PC-9 (cell line): ENCODE results near the gene STK10. TPM values are rescaled to one million over a fixed set of nuclear protein-coding genes. Genes with fewer than 3 reads are reported as not detected.

ENCODE experiments used
- BruUV-seq: library from RNA; stranded (reverse); fragments of 400-500 nt; replicated peaks from 2 replicates; lab custom pipeline; 2021; lab: Mats Ljungman, UMichigan
- CTCF ChIA-PET: fragments of 300-600 bp; sonication (Branson Sonifier 250); formaldehyde crosslinking; loops from one replicate; lab custom pipeline; 2022; ENCODE audit warnings: antibody characterized with exemption; lab: Charles Lee
- POLR2A ChIA-PET: fragments of 300-600 bp; sonication (Branson Sonifier 250); formaldehyde crosslinking; loops from one replicate; lab custom pipeline; 2022; ENCODE audit warnings: antibody characterized with exemption; ENCODE audit not compliant: unreplicated experiment; lab: Charles Lee
- DNase-seq, 2 experiments: peaks; one replicate each; pipeline versions ENCODE4 v3.0.0 to v3.0.0-alpha.2; 2015 to 2022; ENCODE audit warnings: mixed read lengths in 1 of 2
- H2AFZ ChIP-seq: fragments of 200-600 bp; sonication (generic); 2 replicates; pipeline ENCODE4 v1.8.1; 2017; ENCODE audit warnings: antibody characterized with exemption
- H3F3A ChIP-seq: fragments of 200-600 bp; sonication (generic); 2 replicates; pipeline ENCODE4 v1.8.1; 2017; ENCODE audit warnings: antibody characterized with exemption, mild to moderate bottlenecking, low read depth; ENCODE audit not compliant: insufficient read depth
- H3K27ac ChIP-seq: fragments of 200-600 bp; sonication (generic); 2 replicates; pipeline ENCODE4 v1.6.1; 2016; ENCODE audit warnings: mixed run types
- H3K27me3 ChIP-seq: fragments of 200-600 bp; sonication (generic); 2 replicates; pipeline ENCODE4 v1.6.1; 2016; ENCODE audit warnings: low read depth, mixed run types; ENCODE audit not compliant: insufficient read depth
- H3K36me3 ChIP-seq: fragments of 200-600 bp; sonication (generic); 2 replicates; pipeline ENCODE4 v1.6.1; 2016; ENCODE audit warnings: low read depth, mixed run types
- H3K4me1 ChIP-seq: fragments of 200-600 bp; sonication (generic); replicated peaks from 2 replicates; pipeline ENCODE4 v1.6.1; 2016; ENCODE audit warnings: mixed run types; ENCODE audit not compliant: insufficient read depth
- H3K4me2 ChIP-seq: fragments of 200-600 bp; sonication (generic); 2 replicates; pipeline ENCODE4 v1.6.1; 2017; ENCODE audit warnings: mixed run types
- H3K4me3 ChIP-seq: fragments of 200-600 bp; sonication (generic); 2 replicates; pipeline ENCODE4 v1.6.1; 2016; ENCODE audit warnings: mixed run types
- H3K79me2 ChIP-seq: fragments of 200-600 bp; sonication (generic); 2 replicates; pipeline ENCODE4 v1.6.1; 2017; ENCODE audit warnings: low read depth, mixed run types
- H3K9me2 ChIP-seq: fragments of 200-600 bp; sonication (generic); 2 replicates; pipeline ENCODE4 v1.8.1; 2017; ENCODE audit warnings: mild to moderate bottlenecking; ENCODE audit not compliant: insufficient read depth
- H3K9me3 ChIP-seq: fragments of 200-600 bp; sonication (generic); 2 replicates; pipeline ENCODE4 v1.8.1; 2016; ENCODE audit warnings: low read depth; ENCODE audit not compliant: insufficient read depth
- H4K20me1 ChIP-seq: fragments of 200-600 bp; sonication (generic); 2 replicates; pipeline ENCODE4 v1.8.1; 2017; ENCODE audit not compliant: insufficient read depth
- EZH2 ChIP-seq: fragments of 200-600 bp; sonication (generic); IDR thresholded peaks from 2 replicates; pipeline ENCODE4 v1.8.0; 2017; ENCODE audit warnings: antibody characterized with exemption, low read depth
- intact Hi-C: fragments of 100-400 bp; cut with micrococcal nuclease; formaldehyde crosslinking; loops from one replicate; pipeline ENCODE4 v1.10.0; 2022; ENCODE audit not compliant: unreplicated experiment
- total RNA-seq: library from RNA; stranded (reverse); gene quantifications from 2 replicates; pipeline ENCODE4 v1.2.3, GENCODE V29; 2021
- TF ChIP-seq, protein P1 (sequence below): fragments of 200-600 bp; sonication (generic); conservative IDR thresholded peaks from 2 replicates; pipeline ENCODE4 v1.6.1; 2017; ENCODE audit warnings: mixed run types, antibody characterized with exemption, mild to moderate bottlenecking, moderate library complexity

The STK10 gene
- total RNA-seq, 1 experiment from 2014 or later: 31.5 TPM

DNA sequence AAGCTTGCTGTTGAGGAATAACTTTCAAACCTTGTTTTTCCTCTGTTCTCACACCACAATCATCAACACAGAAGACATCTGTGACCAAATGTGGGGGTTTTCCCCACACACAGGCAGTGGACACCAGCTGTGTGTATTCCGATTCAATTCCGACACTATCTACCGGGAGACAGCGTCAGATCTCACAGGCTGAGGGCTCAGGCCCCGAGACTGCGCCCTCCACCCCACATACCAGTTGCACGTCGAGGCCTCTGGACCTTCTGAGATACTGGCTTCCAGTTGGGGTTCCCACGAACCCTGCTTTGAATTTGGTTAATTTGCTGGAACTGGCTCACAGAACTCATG lies 41.3 kb downstream of the STK10 start:
- no peak overlapping the region for H2AFZ ChIP-seq
- H3K27ac ChIP-seq: no peak overlapping the region
- no peaks in the 10 kb centered on the region for H3K4me1 ChIP-seq
- H3K79me2 ChIP-seq: no peaks in the 10 kb centered on the region
- no peaks in the 10 kb centered on the region for H3K36me3 ChIP-seq
- no peaks in the 10 kb centered on the region for H3K27me3 ChIP-seq
- H3F3A ChIP-seq: no peaks in the 10 kb centered on the region
- H3K4me2 ChIP-seq: no peak overlapping the region
- BruUV-seq: no TSS peak
- H3K9me2 ChIP-seq: no peaks in the 10 kb centered on the region
- H3K9me3 ChIP-seq: no peaks in the 10 kb centered on the region
- H3K4me3 ChIP-seq: no peak overlapping the region
- TF ChIP-seq EZH2: no peak
- TF ChIP-seq, protein P1, sequence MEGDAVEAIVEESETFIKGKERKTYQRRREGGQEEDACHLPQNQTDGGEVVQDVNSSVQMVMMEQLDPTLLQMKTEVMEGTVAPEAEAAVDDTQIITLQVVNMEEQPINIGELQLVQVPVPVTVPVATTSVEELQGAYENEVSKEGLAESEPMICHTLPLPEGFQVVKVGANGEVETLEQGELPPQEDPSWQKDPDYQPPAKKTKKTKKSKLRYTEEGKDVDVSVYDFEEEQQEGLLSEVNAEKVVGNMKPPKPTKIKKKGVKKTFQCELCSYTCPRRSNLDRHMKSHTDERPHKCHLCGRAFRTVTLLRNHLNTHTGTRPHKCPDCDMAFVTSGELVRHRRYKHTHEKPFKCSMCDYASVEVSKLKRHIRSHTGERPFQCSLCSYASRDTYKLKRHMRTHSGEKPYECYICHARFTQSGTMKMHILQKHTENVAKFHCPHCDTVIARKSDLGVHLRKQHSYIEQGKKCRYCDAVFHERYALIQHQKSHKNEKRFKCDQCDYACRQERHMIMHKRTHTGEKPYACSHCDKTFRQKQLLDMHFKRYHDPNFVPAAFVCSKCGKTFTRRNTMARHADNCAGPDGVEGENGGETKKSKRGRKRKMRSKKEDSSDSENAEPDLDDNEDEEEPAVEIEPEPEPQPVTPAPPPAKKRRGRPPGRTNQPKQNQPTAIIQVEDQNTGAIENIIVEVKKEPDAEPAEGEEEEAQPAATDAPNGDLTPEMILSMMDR: no peak
- CTCF ChIA-PET: no interaction called here
- no peaks in the 10 kb centered on the region; the same call in none of the 2 replicates for H4K20me1 ChIP-seq
- POLR2A ChIA-PET: no interaction called here
- no peak for DNase-seq
- intact Hi-C loops: no loop called here

DNA sequence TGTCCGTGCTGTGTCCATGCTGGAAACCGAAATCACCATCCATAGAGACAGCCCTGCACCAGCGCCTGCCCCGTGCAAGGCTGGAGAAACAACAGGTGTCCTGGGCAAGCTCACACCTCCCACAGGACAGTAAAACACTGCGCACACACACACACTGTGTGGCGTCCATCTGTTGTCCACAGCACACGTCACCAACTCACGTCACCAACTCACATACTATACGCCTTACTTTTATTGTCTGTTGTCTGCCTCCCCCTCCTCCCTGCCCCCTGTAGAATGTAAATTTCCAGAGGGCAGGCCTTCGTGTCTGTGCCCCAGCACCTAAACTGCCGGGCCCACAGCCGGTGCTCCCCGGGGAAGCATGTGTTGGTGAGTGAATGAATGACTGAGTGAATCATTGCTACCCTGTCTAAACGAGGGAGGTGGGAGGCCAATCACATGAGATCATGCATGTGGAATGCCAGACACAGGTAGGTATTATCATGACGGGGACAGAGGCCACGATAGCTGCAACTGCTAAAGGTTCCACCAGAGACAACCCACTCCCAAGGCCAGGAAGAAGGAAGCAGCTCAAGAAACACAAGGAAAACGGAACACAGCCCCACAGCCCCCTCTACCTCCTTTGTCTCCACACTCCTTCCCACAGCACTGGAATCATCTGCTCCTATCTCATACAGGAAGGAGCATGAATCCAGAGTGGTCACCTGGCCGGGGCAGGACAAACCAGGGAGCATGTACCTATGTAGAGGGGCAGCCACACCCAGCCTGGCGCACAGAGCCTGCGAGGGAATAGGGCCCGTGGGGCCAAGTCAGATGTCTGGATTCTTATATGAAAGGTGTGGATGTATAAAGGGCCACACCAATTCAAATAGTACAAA lies 41.9 kb downstream of the STK10 start:
- Histone ChIP-seq H3K79me2 (no peaks in the 10 kb centered on the region), H3K4me3 (no peak overlapping the region), H3K4me2 (no peak overlapping the region), H3K9me2 (no peaks in the 10 kb centered on the region), H3K27ac (no peak overlapping the region), H3K9me3 (no peaks in the 10 kb centered on the region), H3F3A (no peaks in the 10 kb centered on the region), H3K27me3 (no peaks in the 10 kb centered on the region), H3K4me1 (no peaks in the 10 kb centered on the region), H2AFZ (no peak overlapping the region), H4K20me1 (no peaks in the 10 kb centered on the region; the same call in none of the 2 replicates), H3K36me3 (no peaks in the 10 kb centered on the region)
- BruUV-seq: no TSS peak
- intact Hi-C loops: no loop called here
- CTCF ChIA-PET: no interaction called here
- POLR2A ChIA-PET: no interaction called here
- no peak for DNase-seq
- no peak for TF ChIP-seq EZH2
- TF ChIP-seq, protein P1: no peak

DNA sequence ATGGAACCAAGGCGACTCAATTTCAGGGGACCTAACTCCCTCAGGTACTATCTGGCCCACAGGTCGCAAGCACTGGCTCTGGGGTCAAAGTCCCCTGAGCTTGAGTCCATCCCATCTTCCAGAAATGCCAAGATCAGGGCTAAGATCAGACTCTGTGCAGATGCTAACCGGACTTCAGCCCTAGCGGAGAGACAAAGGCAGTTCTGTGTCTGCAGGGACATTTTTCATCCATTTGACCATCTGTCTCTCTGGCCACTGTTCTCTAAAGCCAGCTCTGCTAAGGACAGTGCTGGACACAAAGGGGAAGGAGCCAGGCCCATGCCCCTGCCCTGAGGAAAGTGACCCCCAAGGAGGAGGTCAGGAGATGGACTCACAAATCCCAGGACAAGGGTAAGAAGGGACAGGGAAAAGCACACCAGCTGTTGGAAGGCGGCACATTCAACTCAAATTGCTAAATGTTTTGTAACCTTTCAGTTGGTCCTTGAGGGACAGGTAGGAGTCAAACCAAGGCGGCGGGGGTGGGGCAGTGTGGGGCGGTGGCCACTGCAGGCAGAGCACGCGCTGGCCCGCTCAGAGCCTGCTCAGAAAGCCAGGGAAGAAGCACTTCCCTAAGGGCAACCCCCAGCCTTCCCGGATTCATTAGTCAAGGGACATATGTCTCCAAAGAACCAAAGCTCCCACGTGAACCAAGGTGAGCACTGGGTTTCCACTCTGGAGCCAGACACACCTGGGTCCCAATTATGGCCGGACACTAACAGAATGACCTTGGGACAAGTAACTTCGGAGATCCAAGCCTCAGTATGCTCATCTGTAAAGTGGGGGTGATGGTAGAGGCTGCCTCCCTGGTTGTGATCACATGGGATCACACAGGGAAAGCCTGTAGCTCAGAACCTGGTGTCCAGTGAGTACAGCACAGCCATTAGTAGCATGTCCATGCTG lies 42.8 kb downstream of the STK10 start:
- Histone ChIP-seq H4K20me1 (no peaks in the 10 kb centered on the region; the same call in none of the 2 replicates), H3K79me2 (no peaks in the 10 kb centered on the region), H3K4me1 (no peaks in the 10 kb centered on the region), H2AFZ (no peak overlapping the region), H3F3A (no peaks in the 10 kb centered on the region), H3K4me3 (no peak overlapping the region), H3K9me2 (no peaks in the 10 kb centered on the region), H3K9me3 (no peaks in the 10 kb centered on the region), H3K27me3 (no peaks in the 10 kb centered on the region), H3K27ac (no peak overlapping the region), H3K4me2 (no peak overlapping the region), H3K36me3 (no peaks in the 10 kb centered on the region)
- intact Hi-C loops: no loop called here
- ChIA-PET POLR2A (no interaction called here), CTCF (no interaction called here)
- BruUV-seq: no TSS peak
- DNase-seq: no peak
- TF ChIP-seq EZH2: no peak
- TF ChIP-seq, protein P1: no peak
